ENCODE data around the gene COL20A1.

The COL20A1 gene

DNA sequence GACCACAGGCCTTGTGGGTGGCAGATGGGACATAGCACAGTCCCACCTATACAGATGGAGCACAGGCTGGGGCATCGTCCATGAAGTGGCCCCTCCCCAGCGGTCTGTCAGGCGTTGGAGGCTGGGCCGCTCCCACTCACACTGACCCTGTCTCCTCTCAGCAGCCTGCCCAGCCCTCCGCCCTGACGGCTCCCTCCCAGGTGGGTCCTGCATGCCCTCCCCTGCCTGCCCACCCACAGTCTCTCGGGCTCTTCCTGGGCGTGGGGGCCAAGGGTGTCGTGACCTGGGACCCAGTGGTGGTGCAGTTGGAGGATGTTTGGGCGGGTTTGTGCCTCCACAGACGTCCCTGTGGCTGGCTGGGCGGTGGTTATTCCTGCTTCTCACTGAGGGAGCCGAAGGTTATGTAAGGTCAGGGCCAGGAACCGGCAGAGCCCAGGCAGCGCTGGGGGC is 22.3 kb downstream of the COL20A1 start:
- Histone ChIP-seq H3K27ac (ENCODE audit: low read length) (no peak overlapping the region), H3K9ac (ENCODE audit: low read length) (no peak overlapping the region), H3K4me3 (ENCODE audit: low read length) (no peak overlapping the region), H3K4me1 (ENCODE audit: control insufficient read depth, low read depth, low read length) (no peaks in the 10 kb centered on the region), H3K9me3 (ENCODE audit: control insufficient read depth, low read depth, low read length) (no peaks in the 10 kb centered on the region), H3K27me3 (ENCODE audit: control insufficient read depth, insufficient read depth, low read length) (no peaks in the 10 kb centered on the region), H3K36me3 (ENCODE audit: control insufficient read depth, low read depth, low read length) (no peaks in the 10 kb centered on the region)

DNA sequence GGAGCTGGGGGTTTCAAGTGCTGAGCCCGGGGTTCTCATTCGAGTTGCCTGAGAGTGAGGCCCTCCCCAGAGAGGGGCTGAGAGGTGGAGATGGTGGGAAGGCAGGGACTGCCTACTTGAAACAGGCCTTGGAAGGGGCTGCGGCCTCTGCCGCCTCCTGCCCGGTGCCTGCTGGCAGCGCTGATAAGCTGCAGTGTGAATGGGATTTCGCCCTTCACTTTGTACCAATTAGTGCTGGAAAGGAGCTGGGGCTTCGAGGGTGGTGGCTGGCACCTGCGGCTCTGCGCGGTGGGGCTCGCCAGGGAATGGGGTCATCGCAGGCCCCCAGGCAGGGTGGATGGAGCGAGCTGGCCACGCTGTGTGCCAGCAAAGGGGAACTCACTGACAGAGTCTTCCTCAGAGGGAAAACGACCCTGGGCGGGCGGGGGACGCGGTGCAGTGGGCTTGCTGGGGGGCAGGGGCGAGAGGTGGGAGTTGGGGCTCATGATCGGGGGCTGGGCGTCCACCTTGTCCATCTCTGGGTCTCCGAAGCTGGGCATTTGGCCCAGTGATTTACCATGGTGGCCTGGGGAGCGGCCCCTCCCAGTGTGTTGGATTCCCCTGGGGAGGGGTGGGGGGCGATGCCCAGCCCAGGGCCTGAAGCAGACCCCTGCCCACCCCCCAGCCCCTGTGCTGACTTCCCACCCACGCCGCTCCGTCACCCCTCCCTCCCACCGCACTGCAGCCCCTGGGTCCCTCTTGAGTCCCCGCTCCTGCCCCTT is 22.9 kb downstream of the COL20A1 start:
- no peaks in the 10 kb centered on the region for H3K9me3 ChIP-seq (ENCODE audit: control insufficient read depth, low read depth, low read length)
- no peaks in the 10 kb centered on the region for H3K36me3 ChIP-seq (ENCODE audit: control insufficient read depth, low read depth, low read length)
- no peak overlapping the region for H3K4me3 ChIP-seq (ENCODE audit: low read length)
- no peaks in the 10 kb centered on the region for H3K4me1 ChIP-seq (ENCODE audit: control insufficient read depth, low read depth, low read length)
- H3K27me3 ChIP-seq (ENCODE audit: control insufficient read depth, insufficient read depth, low read length) = no peaks in the 10 kb centered on the region
- H3K9ac ChIP-seq (ENCODE audit: low read length) = no peak overlapping the region
- H3K27ac ChIP-seq (ENCODE audit: low read length) = no peak overlapping the region

DNA sequence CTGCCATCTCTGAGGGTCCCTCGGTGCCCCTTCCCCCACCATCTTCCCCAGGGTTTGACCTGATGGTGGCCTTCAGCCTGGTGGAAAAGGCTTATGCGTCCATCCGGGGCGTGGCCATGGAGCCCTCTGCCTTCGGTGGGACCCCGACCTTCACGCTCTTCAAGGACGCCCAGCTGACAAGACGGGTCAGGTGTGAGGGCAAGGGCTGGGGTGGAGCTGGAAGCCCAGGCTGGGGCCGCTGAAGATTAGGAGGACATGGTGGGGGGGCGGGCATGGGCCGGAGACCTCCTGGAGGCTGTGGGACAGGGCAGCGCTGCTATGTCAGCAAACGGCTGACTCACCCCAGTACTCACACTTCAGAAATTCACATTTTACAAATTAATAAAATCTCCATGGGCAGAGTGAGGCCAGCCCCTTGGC is 23.5 kb downstream of the COL20A1 start:
- H3K36me3 ChIP-seq (ENCODE audit: control insufficient read depth, low read depth, low read length) = no peaks in the 10 kb centered on the region
- no peak overlapping the region for H3K9ac ChIP-seq (ENCODE audit: low read length)
- H3K4me1 ChIP-seq (ENCODE audit: control insufficient read depth, low read depth, low read length) = no peaks in the 10 kb centered on the region
- no peaks in the 10 kb centered on the region for H3K9me3 ChIP-seq (ENCODE audit: control insufficient read depth, low read depth, low read length)
- no peak overlapping the region for H3K4me3 ChIP-seq (ENCODE audit: low read length)
- no peak overlapping the region for H3K27ac ChIP-seq (ENCODE audit: low read length)
- no peaks in the 10 kb centered on the region for H3K27me3 ChIP-seq (ENCODE audit: control insufficient read depth, insufficient read depth, low read length)

DNA sequence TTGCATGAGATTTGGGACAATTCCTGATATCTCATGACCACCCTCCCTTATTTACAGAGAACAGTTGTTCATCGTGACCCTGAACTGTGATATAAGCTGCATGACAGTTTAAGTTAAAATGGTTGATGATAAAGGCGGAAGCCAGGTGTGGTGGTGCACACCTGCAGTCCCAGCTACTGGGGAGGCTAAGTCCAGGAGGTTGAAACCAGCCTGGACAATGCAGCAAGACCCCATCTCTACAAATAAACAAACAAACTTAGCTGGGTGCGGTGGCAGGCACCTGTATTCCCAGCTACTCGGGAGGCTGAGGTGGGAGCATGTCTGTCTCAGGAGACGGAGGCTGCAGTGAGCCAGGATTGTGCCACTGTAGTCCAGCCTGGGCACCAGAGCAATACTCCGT is 24.1 kb downstream of the COL20A1 start:
- no peaks in the 10 kb centered on the region for H3K36me3 ChIP-seq (ENCODE audit: control insufficient read depth, low read depth, low read length)
- H3K27ac ChIP-seq (ENCODE audit: low read length) = no peak overlapping the region
- no peaks in the 10 kb centered on the region for H3K9me3 ChIP-seq (ENCODE audit: control insufficient read depth, low read depth, low read length)
- no peak overlapping the region for H3K4me3 ChIP-seq (ENCODE audit: low read length)
- no peaks in the 10 kb centered on the region for H3K4me1 ChIP-seq (ENCODE audit: control insufficient read depth, low read depth, low read length)
- H3K9ac ChIP-seq (ENCODE audit: low read length) = no peak overlapping the region
- H3K27me3 ChIP-seq (ENCODE audit: control insufficient read depth, insufficient read depth, low read length) = no peaks in the 10 kb centered on the region

DNA sequence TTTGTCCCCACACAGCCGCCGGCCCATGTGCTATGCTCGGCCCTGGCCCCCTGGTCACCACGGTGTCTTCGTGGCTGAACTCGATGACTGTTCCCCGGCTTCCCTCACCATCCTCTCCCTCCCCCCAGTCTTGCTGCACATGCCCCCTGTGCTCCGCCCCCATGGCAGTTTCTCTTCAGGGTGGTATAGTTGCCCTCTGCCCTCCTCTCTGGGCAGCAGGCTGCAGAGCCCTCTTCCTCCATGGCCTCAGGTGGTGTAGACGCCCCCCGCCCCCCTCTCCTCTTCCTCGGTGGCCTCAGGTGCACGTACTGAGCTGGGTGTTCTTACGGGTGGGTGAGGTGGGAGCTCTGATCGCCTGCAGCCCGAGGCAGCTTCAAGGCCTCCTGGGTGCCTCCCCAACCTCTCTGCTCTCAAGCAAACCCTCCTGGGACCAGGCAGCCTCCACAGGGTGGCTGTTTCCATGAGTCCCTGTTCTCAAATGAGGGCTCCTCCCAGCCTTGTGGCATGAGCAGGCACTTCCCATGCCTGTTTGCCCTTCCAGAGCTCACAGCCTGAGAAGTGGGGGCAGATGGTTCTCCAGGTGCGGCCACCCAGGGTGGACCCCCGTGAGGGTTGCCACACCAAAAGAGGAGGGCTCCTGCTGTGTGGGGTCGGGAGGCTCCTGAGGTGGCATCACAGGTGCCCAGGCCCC is 24.8 kb downstream of the COL20A1 start:
- no peaks in the 10 kb centered on the region for H3K4me1 ChIP-seq (ENCODE audit: control insufficient read depth, low read depth, low read length)
- H3K9ac ChIP-seq (ENCODE audit: low read length) = no peak overlapping the region
- no peaks in the 10 kb centered on the region for H3K27me3 ChIP-seq (ENCODE audit: control insufficient read depth, insufficient read depth, low read length)
- no peak overlapping the region for H3K27ac ChIP-seq (ENCODE audit: low read length)
- H3K36me3 ChIP-seq (ENCODE audit: control insufficient read depth, low read depth, low read length) = no peaks in the 10 kb centered on the region
- H3K4me3 ChIP-seq (ENCODE audit: low read length) = no peak overlapping the region
- H3K9me3 ChIP-seq (ENCODE audit: control insufficient read depth, low read depth, low read length) = no peaks in the 10 kb centered on the region

DNA sequence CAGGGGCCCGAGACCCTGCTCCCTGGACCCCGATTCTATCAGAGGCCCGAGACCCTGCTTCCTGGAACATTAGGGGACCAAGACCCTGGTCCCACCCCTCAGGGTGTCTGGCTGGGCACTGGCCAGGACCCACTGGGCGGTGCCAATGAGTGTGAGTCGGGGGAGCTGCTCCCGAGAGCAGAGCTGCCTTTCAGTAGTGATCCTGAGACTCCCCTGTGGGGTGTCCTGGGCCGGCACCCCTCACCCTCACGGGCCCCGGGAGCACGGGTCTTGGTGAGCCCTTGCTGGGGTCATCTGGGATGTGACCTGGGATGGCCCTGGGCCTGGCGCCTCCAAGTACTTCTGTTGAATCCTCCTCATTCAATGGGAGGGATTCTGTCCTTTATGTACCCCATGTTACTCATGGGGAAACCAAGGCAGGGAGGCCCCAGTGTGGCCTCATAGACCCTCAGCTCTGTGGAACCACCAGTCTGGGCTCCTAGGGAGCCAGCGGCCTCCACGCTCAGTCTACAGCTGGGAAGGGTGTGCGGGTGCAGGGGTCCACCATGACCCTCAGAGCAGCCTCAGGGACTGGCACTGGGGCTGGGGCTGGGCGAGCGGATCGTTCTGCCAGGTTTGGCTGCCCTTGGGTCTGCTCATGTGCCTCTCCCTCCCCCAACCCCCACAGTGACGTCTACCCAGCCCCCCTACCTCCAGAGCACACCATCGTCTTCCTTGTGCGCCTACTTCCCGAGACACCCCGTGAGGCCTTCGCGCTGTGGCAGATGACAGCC is 25.6 kb downstream of the COL20A1 start:
- Histone ChIP-seq H3K36me3 (ENCODE audit: control insufficient read depth, low read depth, low read length) (no peaks in the 10 kb centered on the region), H3K27me3 (ENCODE audit: control insufficient read depth, insufficient read depth, low read length) (peaks cover 1% of the 10 kb centered on the region), H3K4me1 (ENCODE audit: control insufficient read depth, low read depth, low read length) (no peaks in the 10 kb centered on the region), H3K9ac (ENCODE audit: low read length) (no peak overlapping the region), H3K9me3 (ENCODE audit: control insufficient read depth, low read depth, low read length) (no peaks in the 10 kb centered on the region), H3K4me3 (ENCODE audit: low read length) (no peak overlapping the region), H3K27ac (ENCODE audit: low read length) (no peak overlapping the region)

DNA sequence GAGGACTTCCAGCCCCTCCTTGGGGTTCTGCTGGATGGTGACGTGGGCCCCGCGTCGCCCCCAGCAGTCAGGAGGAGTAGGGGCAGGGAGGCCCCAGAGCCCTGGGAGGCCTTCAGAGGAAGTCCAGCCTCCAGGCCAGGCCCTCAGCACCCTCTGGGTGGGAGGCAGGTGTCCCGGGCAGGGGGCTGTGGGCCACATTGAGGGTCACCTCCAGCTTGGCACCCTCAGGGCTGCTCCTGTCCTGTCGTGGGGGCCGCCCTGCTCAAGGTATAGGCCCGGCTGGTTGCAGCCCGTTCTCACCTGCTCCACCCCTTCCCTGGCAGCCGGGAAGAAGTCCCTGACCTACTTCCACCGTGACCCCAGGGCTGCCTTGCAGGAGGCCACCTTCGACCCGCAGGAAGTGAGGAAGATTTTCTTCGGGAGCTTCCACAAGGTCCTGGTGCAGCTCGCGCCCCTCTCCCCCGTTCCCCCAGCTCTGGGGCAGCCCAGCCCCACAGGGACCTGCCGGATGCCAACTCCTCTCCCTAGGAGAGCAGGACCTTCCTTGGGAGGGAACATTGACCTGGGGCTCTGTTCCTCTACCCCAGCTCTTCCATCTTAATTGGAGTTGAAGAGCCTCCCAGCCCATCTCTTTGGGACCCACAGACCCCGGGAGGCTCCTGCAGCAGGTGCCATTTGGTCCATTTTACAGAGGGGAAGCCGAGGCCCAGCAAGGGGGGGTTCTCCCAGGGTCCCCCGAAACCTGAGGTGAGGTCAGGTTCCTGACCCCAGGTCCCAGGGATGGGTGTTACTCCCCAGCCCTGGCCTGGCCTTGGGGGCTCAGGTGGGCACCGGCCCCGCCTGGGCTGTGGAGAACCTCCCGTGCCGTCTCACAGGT is 26.4 kb downstream of the COL20A1 start:
- H3K36me3 ChIP-seq (ENCODE audit: control insufficient read depth, low read depth, low read length) = no peaks in the 10 kb centered on the region
- no peaks in the 10 kb centered on the region for H3K9me3 ChIP-seq (ENCODE audit: control insufficient read depth, low read depth, low read length)
- peaks cover 5% of the 10 kb centered on the region for H3K27me3 ChIP-seq (ENCODE audit: control insufficient read depth, insufficient read depth, low read length)
- no peak overlapping the region for H3K9ac ChIP-seq (ENCODE audit: low read length)
- H3K4me3 ChIP-seq (ENCODE audit: low read length) = no peak overlapping the region
- no peaks in the 10 kb centered on the region for H3K4me1 ChIP-seq (ENCODE audit: control insufficient read depth, low read depth, low read length)
- no peak overlapping the region for H3K27ac ChIP-seq (ENCODE audit: low read length)

DNA sequence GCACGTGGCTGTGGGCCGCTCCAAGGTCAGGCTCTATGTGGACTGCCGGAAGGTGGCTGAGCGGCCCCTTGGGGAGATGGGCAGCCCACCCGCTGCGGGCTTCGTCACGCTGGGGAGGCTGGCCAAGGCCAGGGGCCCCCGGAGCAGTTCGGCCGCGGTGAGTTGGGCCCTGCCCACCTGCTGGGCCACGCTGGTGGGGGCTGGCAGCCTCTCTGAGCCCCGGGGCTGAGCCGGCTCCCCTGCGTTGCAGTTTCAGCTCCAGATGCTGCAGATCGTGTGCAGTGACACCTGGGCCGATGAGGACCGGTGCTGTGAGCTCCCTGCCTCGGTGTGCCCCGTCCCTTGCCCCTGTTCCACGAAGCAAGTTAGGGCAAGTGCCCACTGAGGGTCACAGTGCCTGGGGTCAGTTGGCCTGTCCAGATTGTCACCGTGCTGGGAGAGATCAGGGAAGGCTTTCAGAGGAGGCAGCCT is 27.1 kb downstream of the COL20A1 start:
- H3K9me3 ChIP-seq (ENCODE audit: control insufficient read depth, low read depth, low read length) = no peaks in the 10 kb centered on the region
- no peak overlapping the region for H3K4me3 ChIP-seq (ENCODE audit: low read length)
- peaks cover 5% of the 10 kb centered on the region for H3K27me3 ChIP-seq (ENCODE audit: control insufficient read depth, insufficient read depth, low read length)
- H3K27ac ChIP-seq (ENCODE audit: low read length) = no peak overlapping the region
- H3K9ac ChIP-seq (ENCODE audit: low read length) = no peak overlapping the region
- no peaks in the 10 kb centered on the region for H3K4me1 ChIP-seq (ENCODE audit: control insufficient read depth, low read depth, low read length)
- no peaks in the 10 kb centered on the region for H3K36me3 ChIP-seq (ENCODE audit: control insufficient read depth, low read depth, low read length)

DNA sequence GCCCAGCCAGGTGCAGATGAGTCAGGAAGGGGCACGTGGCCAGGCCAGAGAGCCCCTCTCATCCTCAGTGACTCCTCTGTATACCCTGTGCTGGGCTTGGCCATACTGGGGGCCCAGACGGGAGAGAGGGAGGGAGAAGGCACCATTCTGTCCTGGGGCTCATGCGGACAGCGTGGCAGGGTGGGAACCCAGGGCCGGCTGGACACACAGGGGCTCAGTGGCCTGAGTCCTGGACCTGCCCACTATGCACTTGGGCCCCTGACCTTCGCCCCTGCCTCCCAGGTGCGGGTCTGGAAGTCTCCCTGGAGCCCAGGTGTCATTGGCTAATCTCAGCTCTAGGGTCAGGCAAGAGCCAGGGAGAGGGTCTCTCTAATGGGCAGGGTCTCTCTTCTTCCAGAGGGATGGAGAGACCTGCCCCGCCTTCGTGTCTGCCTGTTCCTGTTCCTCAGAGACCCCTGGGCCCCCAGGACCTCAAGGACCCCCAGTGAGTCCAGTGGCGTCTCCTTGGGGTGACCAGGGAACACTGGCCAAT is 27.7 kb downstream of the COL20A1 start:
- Histone ChIP-seq H3K9ac (ENCODE audit: low read length) (no peak overlapping the region), H3K4me3 (ENCODE audit: low read length) (no peak overlapping the region), H3K4me1 (ENCODE audit: control insufficient read depth, low read depth, low read length) (no peaks in the 10 kb centered on the region), H3K36me3 (ENCODE audit: control insufficient read depth, low read depth, low read length) (no peaks in the 10 kb centered on the region), H3K27ac (ENCODE audit: low read length) (no peak overlapping the region), H3K27me3 (ENCODE audit: control insufficient read depth, insufficient read depth, low read length) (peaks cover 5% of the 10 kb centered on the region), H3K9me3 (ENCODE audit: control insufficient read depth, low read depth, low read length) (no peaks in the 10 kb centered on the region)

DNA sequence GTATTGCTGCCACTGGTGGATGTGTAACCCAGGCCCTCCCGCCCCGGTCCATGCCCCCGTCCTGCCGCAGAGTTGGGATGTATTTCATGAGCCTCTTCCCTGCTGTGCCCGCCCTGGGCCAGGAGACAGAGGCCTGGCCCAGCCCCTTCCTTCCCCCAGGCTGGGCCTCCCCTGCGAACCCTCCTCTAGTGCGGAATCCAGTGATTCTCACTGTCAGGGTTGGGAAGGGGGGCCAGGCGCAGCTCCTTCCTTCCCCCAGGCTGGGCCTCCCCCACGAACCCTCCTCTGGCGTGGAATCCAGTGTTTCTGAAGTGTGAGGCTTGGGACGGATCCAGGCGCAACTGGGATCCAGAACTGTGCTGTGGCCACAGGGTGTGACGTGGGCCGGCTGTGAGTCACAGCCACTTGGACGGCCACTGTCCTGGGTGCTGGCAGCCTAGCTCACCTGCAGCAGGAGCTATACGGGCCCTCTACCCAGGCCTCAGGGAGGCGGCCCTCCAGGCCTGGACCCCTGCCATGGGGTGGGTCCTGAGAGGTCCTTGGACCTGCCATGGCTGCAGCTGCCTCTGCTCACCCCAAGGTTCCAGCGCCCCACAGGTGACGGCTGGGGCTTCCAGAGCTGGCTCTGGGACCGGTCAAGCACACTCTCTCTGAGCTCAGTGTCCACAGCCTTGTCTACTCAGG is 28.3 kb downstream of the COL20A1 start:
- peaks cover 5% of the 10 kb centered on the region for H3K27me3 ChIP-seq (ENCODE audit: control insufficient read depth, insufficient read depth, low read length)
- H3K27ac ChIP-seq (ENCODE audit: low read length) = no peak overlapping the region
- no peak overlapping the region for H3K9ac ChIP-seq (ENCODE audit: low read length)
- H3K9me3 ChIP-seq (ENCODE audit: control insufficient read depth, low read depth, low read length) = no peaks in the 10 kb centered on the region
- no peaks in the 10 kb centered on the region for H3K4me1 ChIP-seq (ENCODE audit: control insufficient read depth, low read depth, low read length)
- H3K36me3 ChIP-seq (ENCODE audit: control insufficient read depth, low read depth, low read length) = no peaks in the 10 kb centered on the region
- H3K4me3 ChIP-seq (ENCODE audit: low read length) = no peak overlapping the region
